Esophagus muscularis mucosa (tissue), 4 donors: Measurements from ENCODE around the gene FN1. TPM values are rescaled to one million over a fixed set of nuclear protein-coding genes. Genes with fewer than 3 reads are reported as not detected.

Experiments used
- DNase-seq: peaks from one replicate; pipeline ENCODE4 v3.0.0-alpha.2; 2017; ENCODE audit errors: extremely low spot score
- H3K27ac ChIP-seq, 4 donors: fragments of 200-600 bp; sonication (generic); replicated peaks in 1 of 4; 1 replicate in 3 of 4; 2 replicates in 1 of 4; pipeline ENCODE4 v1.5.1; 2016 to 2019; ENCODE audit warnings: mild to moderate bottlenecking in 1 of 4
- H3K27me3 ChIP-seq, 4 donors: fragments of 200-600 bp; sonication (generic); one replicate each; pipeline versions ENCODE4 v1.5.1 to v1.6.0; 2016 to 2019
- H3K36me3 ChIP-seq, 4 donors: fragments of 200-600 bp; sonication (generic); one replicate each; pipeline ENCODE4 v1.5.1; 2016 to 2019
- H3K4me1 ChIP-seq, 4 donors: fragments of 200-600 bp; sonication (generic); one replicate each; pipeline ENCODE4 v1.5.1; 2016 to 2019
- H3K4me3 ChIP-seq, 4 donors: fragments of 200-600 bp; sonication (generic); 1 replicate in 2 of 4; 2 replicates in 2 of 4; pipeline ENCODE4 v1.5.1; 2016 to 2019; ENCODE audit warnings: mild to moderate bottlenecking in 4 of 4, moderate library complexity in 1 of 4
- H3K9me3 ChIP-seq, 4 donors: fragments of 200-600 bp; sonication (generic); 1 replicate in 3 of 4; 2 replicates in 1 of 4; pipeline ENCODE4 v1.5.1; 2016 to 2019
- EP300 ChIP-seq: sonication (generic); formaldehyde crosslinking; IDR thresholded peaks from one replicate; pipeline ENCODE4 v1.6.1; 2017; ENCODE audit warnings: antibody characterized with exemption
- POLR2A ChIP-seq: fragments of 450-650 bp; IDR thresholded peaks from one replicate; pipeline ENCODE4 v1.6.1; 2017; ENCODE audit warnings: antibody characterized with exemption, moderate library complexity, mild to moderate bottlenecking, low read depth
- POLR2AphosphoS5 ChIP-seq, 2 donors: sonication (generic); formaldehyde crosslinking; IDR thresholded peaks; one replicate each; pipeline ENCODE4 v1.6.1; 2017; ENCODE audit warnings: antibody characterized with exemption in 2 of 2
- WGBS: methylation state at CpG from one replicate; pipeline ENCODE4 v1.1.5; 2018; 5-methylcytosine and 5-hydroxymethylcytosine counted together
- intact Hi-C: fragments of 100-400 bp; cut with DNase I; formaldehyde crosslinking; loops from one replicate; pipeline ENCODE4 v1.15.1; 2023
- total RNA-seq, 4 donors: library from RNA; depleted of rRNA; stranded (reverse); fragments of >200 nt; gene quantifications; one replicate each; pipeline versions ENCODE4 v1.1.0 to v1.2.1, GENCODE V29; 2016
- TF ChIP-seq, protein P1 (sequence below), 3 experiments: fragments of 200-600 bp in 2 of 3; fragments of 450-650 bp in 1 of 3; sonication (generic) in 2 of 3; IDR thresholded peaks; one replicate each; pipeline ENCODE4 v1.5.1; 2017 to 2019; ENCODE audit warnings: antibody characterized with exemption in 3 of 3, mild to moderate bottlenecking in 2 of 3, moderate library complexity in 1 of 3

FN1 gene
- total RNA-seq, 4 donors from 2014 or later: 2,256 to 4,873 (median 2,950) TPM

DNA sequence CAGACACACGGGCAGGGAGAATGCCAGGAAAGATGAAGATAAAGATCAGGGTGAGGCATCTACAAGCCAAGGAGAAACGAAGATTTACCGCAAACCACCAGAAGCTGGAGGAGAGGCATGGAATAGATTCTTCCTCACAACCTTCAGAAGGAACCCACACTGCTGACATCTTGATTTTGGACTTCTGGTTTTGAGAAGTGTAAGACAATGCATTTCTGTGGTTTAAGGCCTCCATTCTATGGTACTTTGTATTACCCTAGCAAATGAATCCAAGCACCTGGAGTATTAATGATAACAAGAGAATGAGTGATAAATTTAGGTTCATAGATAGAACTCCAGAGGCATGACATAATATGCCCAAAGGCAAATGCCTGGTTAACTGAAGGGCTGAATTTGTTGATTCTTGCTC, 11.8 kb upstream of the FN1 start:
- no peak for DNase-seq
- WGBS: 90% methylated on average over 3 of the region's 3 CpGs
- intact Hi-C loops: no loop called here
- H3K9me3 ChIP-seq: no peaks in the 10 kb centered on the region
- peaks cover 0 to 3% (median 0%) of the 10 kb centered on the region in 4 donors for H3K4me1 ChIP-seq
- H3K4me3 ChIP-seq: no peak overlapping the region
- no peaks in the 10 kb centered on the region for H3K36me3 ChIP-seq
- no peak overlapping the region for H3K27ac ChIP-seq
- H3K27me3 ChIP-seq: no peaks in the 10 kb centered on the region
- TF ChIP-seq, protein P1, sequence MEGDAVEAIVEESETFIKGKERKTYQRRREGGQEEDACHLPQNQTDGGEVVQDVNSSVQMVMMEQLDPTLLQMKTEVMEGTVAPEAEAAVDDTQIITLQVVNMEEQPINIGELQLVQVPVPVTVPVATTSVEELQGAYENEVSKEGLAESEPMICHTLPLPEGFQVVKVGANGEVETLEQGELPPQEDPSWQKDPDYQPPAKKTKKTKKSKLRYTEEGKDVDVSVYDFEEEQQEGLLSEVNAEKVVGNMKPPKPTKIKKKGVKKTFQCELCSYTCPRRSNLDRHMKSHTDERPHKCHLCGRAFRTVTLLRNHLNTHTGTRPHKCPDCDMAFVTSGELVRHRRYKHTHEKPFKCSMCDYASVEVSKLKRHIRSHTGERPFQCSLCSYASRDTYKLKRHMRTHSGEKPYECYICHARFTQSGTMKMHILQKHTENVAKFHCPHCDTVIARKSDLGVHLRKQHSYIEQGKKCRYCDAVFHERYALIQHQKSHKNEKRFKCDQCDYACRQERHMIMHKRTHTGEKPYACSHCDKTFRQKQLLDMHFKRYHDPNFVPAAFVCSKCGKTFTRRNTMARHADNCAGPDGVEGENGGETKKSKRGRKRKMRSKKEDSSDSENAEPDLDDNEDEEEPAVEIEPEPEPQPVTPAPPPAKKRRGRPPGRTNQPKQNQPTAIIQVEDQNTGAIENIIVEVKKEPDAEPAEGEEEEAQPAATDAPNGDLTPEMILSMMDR (IDR thresholded peaks at IDR 0.05): no peak
- TF ChIP-seq EP300: no peak
- no peak for TF ChIP-seq POLR2AphosphoS5 (IDR thresholded peaks at IDR 0.05)
- TF ChIP-seq POLR2A: no peak

DNA sequence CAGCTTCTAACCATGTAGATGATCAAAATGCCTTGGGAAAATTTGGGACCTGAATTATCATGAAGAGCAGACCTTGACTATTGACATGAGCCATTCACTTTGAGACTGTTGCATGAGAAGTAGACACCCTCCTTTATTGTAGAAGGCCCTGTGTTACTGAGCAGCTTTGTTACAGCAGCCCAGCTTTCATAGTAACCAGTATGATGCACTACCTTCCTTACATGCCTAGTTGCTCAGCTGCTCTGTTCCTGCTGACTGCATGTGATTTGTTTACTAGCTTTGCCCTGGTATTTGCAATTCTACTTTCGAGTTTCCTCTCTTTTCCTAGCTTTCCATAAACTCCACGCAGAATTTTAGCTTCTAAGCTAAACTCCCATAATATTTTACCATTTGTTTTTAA, 11.2 kb upstream of the FN1 start:
- Histone ChIP-seq H3K27ac (no peak overlapping the region), H3K36me3 (no peaks in the 10 kb centered on the region), H3K9me3 (no peaks in the 10 kb centered on the region), H3K4me1 (no peaks in the 10 kb centered on the region), H3K27me3 (no peaks in the 10 kb centered on the region), H3K4me3 (no peak overlapping the region)
- intact Hi-C loops: no loop called here
- no peak for DNase-seq
- TF ChIP-seq POLR2A (no peak), EP300 (no peak), POLR2AphosphoS5 (IDR thresholded peaks at IDR 0.05) (no peak)
- 83% methylated on average over 2 of the region's 2 CpGs for WGBS

DNA sequence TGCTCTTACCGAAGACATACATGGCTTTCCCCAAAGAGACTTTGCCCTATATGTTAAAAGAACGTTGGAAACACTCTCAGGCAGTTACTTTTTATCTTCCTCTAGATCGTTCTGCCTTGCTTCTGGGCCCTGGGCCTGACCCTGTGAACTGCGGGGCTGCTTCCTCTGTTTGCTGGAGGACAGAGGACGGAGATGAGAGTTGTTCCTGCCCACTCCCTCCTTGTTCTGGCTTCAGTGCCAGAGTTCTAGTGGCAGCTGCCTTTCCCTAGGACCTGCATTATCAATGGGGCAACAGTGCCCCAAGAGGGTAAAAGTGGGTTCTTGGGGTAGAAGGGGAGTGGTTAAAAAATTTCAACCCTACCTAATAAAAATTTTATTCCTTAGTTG, 6.5 kb upstream of the FN1 start:
- no peak overlapping the region for H3K27ac ChIP-seq
- TF ChIP-seq, protein P1 (IDR thresholded peaks at IDR 0.05): no peak
- TF ChIP-seq EP300 (no peak), POLR2A (no peak), POLR2AphosphoS5 (IDR thresholded peaks at IDR 0.05) (no peak)
- no peaks in the 10 kb centered on the region for H3K9me3 ChIP-seq
- H3K27me3 ChIP-seq: no peaks in the 10 kb centered on the region
- H3K36me3 ChIP-seq: no peaks in the 10 kb centered on the region
- intact Hi-C loops: no loop called here
- H3K4me1 ChIP-seq: peaks cover 3 to 15% (median 12%) of the 10 kb centered on the region in 4 donors
- no peak for DNase-seq
- WGBS: 63% methylated on average over 5 of the region's 5 CpGs
- no peak overlapping the region for H3K4me3 ChIP-seq

DNA sequence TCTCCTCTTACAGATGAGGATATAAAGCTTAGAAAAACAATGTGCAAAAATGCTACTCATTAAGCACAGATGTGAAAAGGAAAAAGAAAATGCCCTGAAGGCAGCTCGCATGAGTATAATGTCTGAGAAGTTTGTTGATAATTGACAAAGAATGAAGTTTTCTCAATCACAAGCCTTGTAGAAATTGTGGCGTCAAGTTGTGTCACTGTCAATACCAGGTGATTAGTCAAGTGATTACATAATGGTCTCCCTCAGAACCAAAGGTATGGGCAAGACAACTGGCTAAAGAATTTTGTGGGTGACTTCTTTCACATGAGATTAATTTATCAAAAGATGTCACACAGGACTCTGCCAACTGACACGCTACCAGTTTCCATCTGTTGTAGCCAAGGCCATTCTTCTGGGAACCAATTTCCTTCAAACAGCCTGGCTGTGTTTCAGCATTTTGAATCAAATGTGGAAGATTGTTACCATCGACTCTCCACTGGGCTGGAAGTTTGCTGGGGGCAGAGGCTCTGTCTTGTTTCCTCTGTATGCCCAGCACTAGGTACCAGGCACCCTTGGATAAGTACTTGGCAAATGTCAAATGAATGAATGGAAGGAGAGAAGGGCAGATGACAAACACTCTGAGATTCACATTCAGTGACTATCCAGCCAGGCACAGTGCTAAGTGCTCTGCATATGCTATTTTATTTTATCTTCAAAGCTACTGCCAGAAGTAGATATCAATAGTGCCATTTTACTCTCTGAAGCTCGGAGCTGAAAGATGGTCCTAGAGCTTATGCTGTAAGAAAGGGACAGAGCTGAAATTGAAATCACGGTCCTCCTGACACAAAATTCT, 5.9 kb upstream of the FN1 start:
- intact Hi-C loops: no loop called here
- Histone ChIP-seq H3K4me3 (no peak overlapping the region), H3K4me1 (peaks cover 3 to 20% (median 16%) of the 10 kb centered on the region in 4 donors), H3K9me3 (no peaks in the 10 kb centered on the region), H3K27ac (no peak overlapping the region), H3K27me3 (no peaks in the 10 kb centered on the region), H3K36me3 (no peaks in the 10 kb centered on the region)
- TF ChIP-seq POLR2A (no peak), EP300 (no peak), POLR2AphosphoS5 (IDR thresholded peaks at IDR 0.05) (no peak)
- TF ChIP-seq, protein P1 (IDR thresholded peaks at IDR 0.05): no peak
- 84% methylated on average over 6 of the region's 6 CpGs for WGBS
- DNase-seq: no peak

DNA sequence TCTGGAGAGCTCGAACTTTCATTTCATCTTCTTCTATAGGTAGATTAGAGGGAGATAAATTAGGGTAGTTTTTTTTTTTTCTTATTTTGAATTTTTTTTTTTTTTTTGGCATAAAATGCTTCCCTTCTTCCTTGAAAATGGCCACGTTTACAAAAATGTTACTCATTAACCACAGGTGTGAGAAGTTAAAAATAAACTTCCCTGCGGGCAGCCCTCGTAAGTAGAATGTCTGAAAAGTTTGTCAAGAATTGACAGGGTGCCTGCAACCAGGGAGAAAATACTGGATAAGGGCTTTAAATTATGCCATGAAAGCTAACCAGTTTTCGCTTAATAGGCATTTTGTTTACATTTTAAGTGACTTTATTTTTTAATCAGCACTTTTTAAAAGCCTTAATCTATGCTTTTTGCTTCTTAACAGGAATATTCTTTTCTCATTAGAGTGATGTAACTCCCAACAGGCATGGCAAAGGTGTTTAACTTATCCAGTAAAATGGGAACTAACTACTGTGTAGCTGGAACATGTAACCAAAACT, 4.2 kb upstream of the FN1 start:
- H3K4me1 ChIP-seq: peaks cover 9 to 25% (median 19%) of the 10 kb centered on the region in 4 donors

More for the DNA sequence above, 4.2 kb upstream of the FN1 start:
- no peaks in the 10 kb centered on the region for H3K9me3 ChIP-seq
- no peaks in the 10 kb centered on the region for H3K27me3 ChIP-seq
- intact Hi-C loops: loop anchor here (5.0 to 10.0 kb wide), 3 partner anchors 182 to 395 kb away; no protein-coding TSS in a partner anchor
- no peaks in the 10 kb centered on the region for H3K36me3 ChIP-seq
- no peak overlapping the region for H3K4me3 ChIP-seq
- H3K27ac ChIP-seq: no peak overlapping the region
- DNase-seq: no peak
- WGBS: 82% methylated on average over 5 of the region's 5 CpGs
- TF ChIP-seq POLR2A (no peak), POLR2AphosphoS5 (IDR thresholded peaks at IDR 0.05) (no peak), EP300 (no peak)
- TF ChIP-seq, protein P1 (IDR thresholded peaks at IDR 0.05): no peak
